ENCODE measurements around the gene EDN3. TPM values are rescaled to one million over a fixed set of nuclear protein-coding genes. Genes with fewer than 3 reads are reported as not detected.
"Not testable (repeated sequence)": the region's sequence is repeated elsewhere in the genome, so short reads cannot be mapped to it uniquely, and the experiment has no call there.

Gene EDN3
- total RNA-seq, 1 donor from 2014 or later, result 0.87 TPM

GRCh38 chr20:59352990-59353389, 52.6 kb downstream of the EDN3 start:
- no peak for TF ChIP-seq CTCF (IDR thresholded peaks at IDR 0.05)

GRCh38 chr20:59354460-59354859, 54.0 kb downstream of the EDN3 start:
- H3K27me3 ChIP-seq, result peaks cover 5% of the 10 kb centered on the region
- no peak for TF ChIP-seq CTCF (IDR thresholded peaks at IDR 0.05)
- intact Hi-C loops (cut with DNase I), result no loop called here
- DNase-seq, result no peak
- no peaks in the 10 kb centered on the region for H3K36me3 ChIP-seq
- H3K4me3 ChIP-seq, result no peak overlapping the region
- H3K27ac ChIP-seq, result no peak overlapping the region
- H3K4me1 ChIP-seq, result no peaks in the 10 kb centered on the region
- ATAC-seq, result no peak
- H3K9me3 ChIP-seq, result no peaks in the 10 kb centered on the region

More at GRCh38 chr20:59352990-59353389, 52.6 kb downstream of the EDN3 start:
- Histone ChIP-seq H3K27me3 (peaks cover 5% of the 10 kb centered on the region), H3K36me3 (no peaks in the 10 kb centered on the region), H3K9me3 (no peaks in the 10 kb centered on the region), H3K4me3 (no peak overlapping the region), H3K27ac (no peak overlapping the region), H3K4me1 (no peaks in the 10 kb centered on the region)
- ATAC-seq (no peak), DNase-seq (no peak)
- intact Hi-C loops (cut with DNase I), result no loop called here

GRCh38 chr20:59355242-59355641, 54.8 kb downstream of the EDN3 start:
- H3K9me3 ChIP-seq, result no peaks in the 10 kb centered on the region
- no peak overlapping the region for H3K27ac ChIP-seq
- ATAC-seq, result no peak

GRCh38 chr20:59356662-59357165, 56.3 kb downstream of the EDN3 start:
- DNase-seq, result no peak
- no peak for TF ChIP-seq CTCF (IDR thresholded peaks at IDR 0.05)
- H3K36me3 ChIP-seq, result no peaks in the 10 kb centered on the region
- no peak overlapping the region for H3K4me3 ChIP-seq
- ATAC-seq, result no peak
- no peak overlapping the region for H3K27ac ChIP-seq
- H3K27me3 ChIP-seq, result peaks cover 5% of the 10 kb centered on the region
- intact Hi-C loops (cut with DNase I), result no loop called here
- H3K4me1 ChIP-seq, result no peaks in the 10 kb centered on the region
- H3K9me3 ChIP-seq, result no peaks in the 10 kb centered on the region

More at GRCh38 chr20:59355242-59355641, 54.8 kb downstream of the EDN3 start:
- TF ChIP-seq CTCF (IDR thresholded peaks at IDR 0.05), result no peak
- intact Hi-C loops (cut with DNase I), result no loop called here
- H3K4me3 ChIP-seq, result no peak overlapping the region
- H3K4me1 ChIP-seq, result no peaks in the 10 kb centered on the region
- DNase-seq, result no peak
- H3K27me3 ChIP-seq, result peaks cover 5% of the 10 kb centered on the region
- H3K36me3 ChIP-seq, result no peaks in the 10 kb centered on the region

- H3K4me3 ChIP-seq; DNase-seq; H3K4me1 ChIP-seq; H3K9me3 ChIP-seq; H3K27me3 ChIP-seq; intact Hi-C loops (cut with DNase I); H3K27ac ChIP-seq; H3K36me3 ChIP-seq; ATAC-seq: not testable (repeated sequence)
These were observed 58.4 kb downstream of the EDN3 start for GRCh38 chr20:59358793-59359192.

GRCh38 chr20:59359906-59360725, 59.7 kb downstream of the EDN3 start:
- no peak overlapping the region for H3K4me3 ChIP-seq
- DNase-seq (no peak), ATAC-seq (no peak)
- H3K27me3 ChIP-seq, result peaks cover 5% of the 10 kb centered on the region
- no peaks in the 10 kb centered on the region for H3K36me3 ChIP-seq
- no peaks in the 10 kb centered on the region for H3K9me3 ChIP-seq
- no peaks in the 10 kb centered on the region for H3K4me1 ChIP-seq
- H3K27ac ChIP-seq, result no peak overlapping the region
- no peak for TF ChIP-seq CTCF (IDR thresholded peaks at IDR 0.05)
- intact Hi-C loops (cut with DNase I), result no loop called here

Data from upper lobe of right lung (tissue), 1 donor.